K562 (cell line): ENCODE data around the gene CKM.

Experiments
- IRF2 ChIP-seq: sonication (generic); formaldehyde crosslinking; IDR thresholded peaks from 2 replicates; pipeline ENCODE4 v1.8.1; 2022; ENCODE audit warnings: mild to moderate bottlenecking, missing genetic modification reagents
- POU5F1 ChIP-seq: fragments of 150-350 bp; IDR thresholded peaks from 2 replicates; pipeline ENCODE4 v1.6.1; 2014; ENCODE audit warnings: borderline replicate concordance, low read length, low read depth, mild to moderate bottlenecking; ENCODE audit not compliant: partially characterized antibody
- RBBP5 ChIP-seq: fragments of 200-600 bp; sonication (generic); IDR thresholded peaks from 2 replicates; pipeline ENCODE4 v1.6.1; 2012; ENCODE audit warnings: borderline replicate concordance, mild to moderate bottlenecking, low read length, control low read depth, inconsistent platforms; ENCODE audit not compliant: insufficient read depth, poor library complexity, severe bottlenecking
- STAT5B ChIP-seq: fragments of 250-450 bp; sonication (Bioruptor Pico); IDR thresholded peaks from 2 replicates; pipeline ENCODE4 v1.8.0; 2021; ENCODE audit warnings: mild to moderate bottlenecking, inconsistent platforms
- TF ChIP-seq, protein P1 (sequence below), 2 experiments: IDR thresholded peaks; 2 replicates each; pipeline ENCODE4 v1.6.1; 2012; ENCODE audit warnings: improper control_type of control experiment in 2 of 2, low read depth in 2 of 2, low read length in 2 of 2, borderline replicate concordance in 1 of 2
- TF ChIP-seq, protein P2 (sequence below), 3 experiments: IDR thresholded peaks in 2 of 3; conservative IDR thresholded peaks in 1 of 3; 2 replicates each; pipeline ENCODE4 v1.5.1; 2011 to 2012; ENCODE audit warnings: low read length in 3 of 3, mild to moderate bottlenecking in 3 of 3, control low read depth in 2 of 3, improper control_type of control experiment in 1 of 3, inconsistent platforms in 1 of 3, low read depth in 1 of 3, mixed read lengths in 1 of 3, moderate library complexity in 1 of 3; ENCODE audit not compliant: insufficient read depth in 2 of 3
- TF ChIP-seq, protein P3 (sequence below): IDR thresholded peaks from 3 replicates; pipeline ENCODE4 v1.6.1; 2011; ENCODE audit warnings: borderline replicate concordance, mild to moderate bottlenecking, moderate library complexity; ENCODE audit not compliant: insufficient read length; ENCODE audit errors: extremely low read depth

DNA sequence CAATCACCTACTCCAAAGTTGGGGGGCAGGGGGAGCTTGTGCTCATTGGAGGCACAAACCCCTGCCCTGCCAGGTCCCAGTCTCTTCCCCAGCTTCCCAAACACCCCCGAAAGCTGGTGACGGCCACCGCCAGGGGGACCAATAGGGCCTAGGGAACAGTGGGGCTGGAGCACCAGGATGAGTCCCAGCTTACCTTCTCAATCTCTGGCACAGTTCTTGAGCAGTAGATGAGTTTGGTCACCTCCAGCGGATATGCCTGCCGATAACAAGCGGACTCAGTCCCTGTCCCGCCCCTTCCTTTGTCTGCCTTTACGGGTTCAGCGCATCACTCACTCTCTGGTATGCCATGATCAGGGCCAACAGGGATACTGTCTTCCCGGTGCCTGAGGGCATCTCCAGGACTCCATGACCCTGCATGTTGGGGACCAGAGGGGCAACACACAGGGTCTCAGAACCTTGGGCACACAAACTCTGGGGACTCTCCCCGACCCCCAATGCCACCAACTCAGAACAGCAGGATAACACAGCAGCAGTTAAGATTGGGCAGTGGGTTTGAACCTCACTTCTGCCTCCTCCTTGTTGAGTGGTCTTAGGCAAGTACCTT is 46.2 kb upstream of the CKM start:
- TF ChIP-seq STAT5B (CRISPR knock-in tag) (no peak), IRF2 (CRISPR knock-in tag) (no peak), RBBP5 (no peak), POU5F1 (no peak)
- TF ChIP-seq, protein P1, sequence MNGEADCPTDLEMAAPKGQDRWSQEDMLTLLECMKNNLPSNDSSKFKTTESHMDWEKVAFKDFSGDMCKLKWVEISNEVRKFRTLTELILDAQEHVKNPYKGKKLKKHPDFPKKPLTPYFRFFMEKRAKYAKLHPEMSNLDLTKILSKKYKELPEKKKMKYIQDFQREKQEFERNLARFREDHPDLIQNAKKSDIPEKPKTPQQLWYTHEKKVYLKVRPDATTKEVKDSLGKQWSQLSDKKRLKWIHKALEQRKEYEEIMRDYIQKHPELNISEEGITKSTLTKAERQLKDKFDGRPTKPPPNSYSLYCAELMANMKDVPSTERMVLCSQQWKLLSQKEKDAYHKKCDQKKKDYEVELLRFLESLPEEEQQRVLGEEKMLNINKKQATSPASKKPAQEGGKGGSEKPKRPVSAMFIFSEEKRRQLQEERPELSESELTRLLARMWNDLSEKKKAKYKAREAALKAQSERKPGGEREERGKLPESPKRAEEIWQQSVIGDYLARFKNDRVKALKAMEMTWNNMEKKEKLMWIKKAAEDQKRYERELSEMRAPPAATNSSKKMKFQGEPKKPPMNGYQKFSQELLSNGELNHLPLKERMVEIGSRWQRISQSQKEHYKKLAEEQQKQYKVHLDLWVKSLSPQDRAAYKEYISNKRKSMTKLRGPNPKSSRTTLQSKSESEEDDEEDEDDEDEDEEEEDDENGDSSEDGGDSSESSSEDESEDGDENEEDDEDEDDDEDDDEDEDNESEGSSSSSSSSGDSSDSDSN (IDR thresholded peaks at IDR 0.05; ENCODE audit: borderline replicate concordance in 1 of 2, low read depth in 2 of 2, low read length in 2 of 2): no peak
- TF ChIP-seq, protein P2, sequence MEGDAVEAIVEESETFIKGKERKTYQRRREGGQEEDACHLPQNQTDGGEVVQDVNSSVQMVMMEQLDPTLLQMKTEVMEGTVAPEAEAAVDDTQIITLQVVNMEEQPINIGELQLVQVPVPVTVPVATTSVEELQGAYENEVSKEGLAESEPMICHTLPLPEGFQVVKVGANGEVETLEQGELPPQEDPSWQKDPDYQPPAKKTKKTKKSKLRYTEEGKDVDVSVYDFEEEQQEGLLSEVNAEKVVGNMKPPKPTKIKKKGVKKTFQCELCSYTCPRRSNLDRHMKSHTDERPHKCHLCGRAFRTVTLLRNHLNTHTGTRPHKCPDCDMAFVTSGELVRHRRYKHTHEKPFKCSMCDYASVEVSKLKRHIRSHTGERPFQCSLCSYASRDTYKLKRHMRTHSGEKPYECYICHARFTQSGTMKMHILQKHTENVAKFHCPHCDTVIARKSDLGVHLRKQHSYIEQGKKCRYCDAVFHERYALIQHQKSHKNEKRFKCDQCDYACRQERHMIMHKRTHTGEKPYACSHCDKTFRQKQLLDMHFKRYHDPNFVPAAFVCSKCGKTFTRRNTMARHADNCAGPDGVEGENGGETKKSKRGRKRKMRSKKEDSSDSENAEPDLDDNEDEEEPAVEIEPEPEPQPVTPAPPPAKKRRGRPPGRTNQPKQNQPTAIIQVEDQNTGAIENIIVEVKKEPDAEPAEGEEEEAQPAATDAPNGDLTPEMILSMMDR (IDR thresholded peaks at IDR 0.05 in 2 of 3, conservative IDR thresholded peaks at IDR 0.05 in 1 of 3; ENCODE audit: insufficient read depth in 2 of 3, low read depth in 1 of 3, low read length in 3 of 3): no peak
- TF ChIP-seq, protein P3, sequence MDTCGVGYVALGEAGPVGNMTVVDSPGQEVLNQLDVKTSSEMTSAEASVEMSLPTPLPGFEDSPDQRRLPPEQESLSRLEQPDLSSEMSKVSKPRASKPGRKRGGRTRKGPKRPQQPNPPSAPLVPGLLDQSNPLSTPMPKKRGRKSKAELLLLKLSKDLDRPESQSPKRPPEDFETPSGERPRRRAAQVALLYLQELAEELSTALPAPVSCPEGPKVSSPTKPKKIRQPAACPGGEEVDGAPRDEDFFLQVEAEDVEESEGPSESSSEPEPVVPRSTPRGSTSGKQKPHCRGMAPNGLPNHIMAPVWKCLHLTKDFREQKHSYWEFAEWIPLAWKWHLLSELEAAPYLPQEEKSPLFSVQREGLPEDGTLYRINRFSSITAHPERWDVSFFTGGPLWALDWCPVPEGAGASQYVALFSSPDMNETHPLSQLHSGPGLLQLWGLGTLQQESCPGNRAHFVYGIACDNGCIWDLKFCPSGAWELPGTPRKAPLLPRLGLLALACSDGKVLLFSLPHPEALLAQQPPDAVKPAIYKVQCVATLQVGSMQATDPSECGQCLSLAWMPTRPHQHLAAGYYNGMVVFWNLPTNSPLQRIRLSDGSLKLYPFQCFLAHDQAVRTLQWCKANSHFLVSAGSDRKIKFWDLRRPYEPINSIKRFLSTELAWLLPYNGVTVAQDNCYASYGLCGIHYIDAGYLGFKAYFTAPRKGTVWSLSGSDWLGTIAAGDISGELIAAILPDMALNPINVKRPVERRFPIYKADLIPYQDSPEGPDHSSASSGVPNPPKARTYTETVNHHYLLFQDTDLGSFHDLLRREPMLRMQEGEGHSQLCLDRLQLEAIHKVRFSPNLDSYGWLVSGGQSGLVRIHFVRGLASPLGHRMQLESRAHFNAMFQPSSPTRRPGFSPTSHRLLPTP: no peak
